Activated CD8-positive, alpha-beta memory T cell treated with anti-CD3 and anti-CD28 coated beads, Interleukin-2, amount 10 ng/mL, durations not matched to agents 7 days and 5 days (primary cell): ENCODE data around the gene KIRREL3. TPM values are rescaled to one million over a fixed set of nuclear protein-coding genes. Genes with fewer than 3 reads are reported as not detected.

Source experiments
- ATAC-seq: fragments of 150-1000 bp; cut with Tn5 transposase; one replicate; pipeline ENCODE4 v1.10.0; 2021; ENCODE audit warnings: moderate library complexity
- CTCF ChIA-PET: fragments of 350-600 bp; sonication (Branson Sonifier 250); formaldehyde crosslinking; loops from one replicate; lab custom pipeline; 2021; ENCODE audit warnings: antibody characterized with exemption; lab: Charles Lee
- DNase-seq: peaks from one replicate; pipeline ENCODE4 v3.0.0-alpha.2; 2020
- H3K27ac Mint-ChIP-seq: one replicate; pipeline ENCODE4 v1.8.0; 2021; ENCODE audit warnings: mild to moderate bottlenecking, mixed read lengths
- H3K27me3 Mint-ChIP-seq: one replicate; pipeline ENCODE4 v1.8.0; 2021; ENCODE audit warnings: mixed read lengths
- H3K36me3 Mint-ChIP-seq: one replicate; pipeline ENCODE4 v1.8.0; 2021; ENCODE audit warnings: mild to moderate bottlenecking, mixed read lengths
- H3K4me1 Mint-ChIP-seq: one replicate; pipeline ENCODE4 v1.8.0; 2021; ENCODE audit warnings: mixed read lengths
- H3K4me3 Mint-ChIP-seq: one replicate; pipeline ENCODE4 v1.8.0; 2021; ENCODE audit warnings: mild to moderate bottlenecking, moderate library complexity, mixed read lengths
- H3K9me3 Mint-ChIP-seq: one replicate; pipeline ENCODE4 v1.8.0; 2022; ENCODE audit warnings: low read depth, mixed read lengths
- total RNA-seq, 2 experiments: library from RNA; stranded (reverse); gene quantifications; one replicate each; pipeline ENCODE4 v1.2.3, GENCODE V29; 2021

The KIRREL3 gene
- total RNA-seq, 2 experiments from 2014 or later, result not detected

- no peak for ATAC-seq
- Mint-ChIP-seq H3K4me3 (no peak overlapping the region), H3K27me3 (peaks cover 21% of the 10 kb centered on the region), H3K4me1 (no peaks in the 10 kb centered on the region), H3K9me3 (no peaks in the 10 kb centered on the region), H3K27ac (no peak overlapping the region), H3K36me3 (no peaks in the 10 kb centered on the region)
- CTCF ChIA-PET, result interaction anchor here (1.5 kb wide), 1 partner anchor 17 kb away, joined by 6 read pairs; no protein-coding TSS in a partner anchor
- no peak for DNase-seq
Measured at GRCh38 chr11:126497581-126498122, 502.9 kb downstream of the KIRREL3 start.

DNA sequence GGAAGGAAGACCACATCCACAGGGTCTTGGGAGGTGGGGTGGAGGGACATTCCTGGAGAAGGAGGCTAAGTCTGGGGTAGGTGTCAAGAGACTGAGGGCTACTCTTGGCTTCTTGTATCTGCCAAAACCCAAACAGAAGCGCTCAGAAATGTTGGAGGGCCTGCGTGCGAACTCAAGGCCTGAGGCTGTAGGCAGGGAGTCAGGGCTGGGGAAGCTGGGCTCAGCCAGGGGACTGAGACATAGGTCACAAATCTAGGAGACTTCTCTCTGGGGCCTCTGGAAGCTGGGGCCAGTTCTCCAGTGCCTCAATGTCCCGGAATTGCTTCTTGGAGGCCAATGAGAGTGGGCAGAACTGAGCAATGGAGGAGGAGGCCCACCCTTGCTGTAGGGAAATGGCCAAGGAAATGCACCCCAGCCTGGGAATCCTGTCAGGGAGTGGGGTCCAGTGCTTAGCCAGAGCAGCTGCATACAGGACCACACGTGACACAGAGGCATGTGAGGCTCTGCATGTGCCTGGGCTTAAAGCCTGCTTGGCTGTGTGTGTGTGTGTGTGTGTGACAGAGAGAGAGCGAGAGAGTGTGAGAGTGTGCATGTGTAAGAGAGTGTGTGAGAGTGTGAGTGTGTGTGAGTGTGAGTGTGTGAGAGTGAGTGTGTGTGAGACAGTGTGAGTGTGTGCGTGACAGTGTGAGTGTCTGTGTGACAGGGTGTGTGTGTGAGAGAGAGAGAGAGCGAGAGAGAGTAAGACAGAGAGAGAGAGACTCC lies 503.8 kb downstream of the KIRREL3 start:
- CTCF ChIA-PET, result interaction anchor here (1.5 kb wide), 1 partner anchor 16 kb away, joined by 6 read pairs; no protein-coding TSS in a partner anchor
- Mint-ChIP-seq H3K27ac (no peak overlapping the region), H3K4me1 (no peaks in the 10 kb centered on the region), H3K27me3 (peaks cover 14% of the 10 kb centered on the region), H3K9me3 (no peaks in the 10 kb centered on the region), H3K4me3 (no peak overlapping the region), H3K36me3 (no peaks in the 10 kb centered on the region)
- no peak for ATAC-seq
- no peak for DNase-seq

- no peaks in the 10 kb centered on the region for H3K36me3 Mint-ChIP-seq
- H3K9me3 Mint-ChIP-seq, result no peaks in the 10 kb centered on the region
- no peak overlapping the region for H3K27ac Mint-ChIP-seq
- CTCF ChIA-PET, result no interaction called here
- DNase-seq (no peak), ATAC-seq (no peak)
- no peaks in the 10 kb centered on the region for H3K4me1 Mint-ChIP-seq
- peaks cover 9% of the 10 kb centered on the region for H3K27me3 Mint-ChIP-seq
- H3K4me3 Mint-ChIP-seq, result no peak overlapping the region
Measured at GRCh38 chr11:126495281-126496220, 505.0 kb downstream of the KIRREL3 start.

GRCh38 chr11:126494831-126495230 lies 505.7 kb downstream of the KIRREL3 start:
- no peaks in the 10 kb centered on the region for H3K9me3 Mint-ChIP-seq
- H3K4me3 Mint-ChIP-seq, result no peak overlapping the region
- CTCF ChIA-PET, result no interaction called here
- H3K36me3 Mint-ChIP-seq, result no peaks in the 10 kb centered on the region
- no peak for DNase-seq
- no peak for ATAC-seq
- H3K27ac Mint-ChIP-seq, result no peak overlapping the region
- no peaks in the 10 kb centered on the region for H3K4me1 Mint-ChIP-seq
- peaks cover 6% of the 10 kb centered on the region for H3K27me3 Mint-ChIP-seq

DNA sequence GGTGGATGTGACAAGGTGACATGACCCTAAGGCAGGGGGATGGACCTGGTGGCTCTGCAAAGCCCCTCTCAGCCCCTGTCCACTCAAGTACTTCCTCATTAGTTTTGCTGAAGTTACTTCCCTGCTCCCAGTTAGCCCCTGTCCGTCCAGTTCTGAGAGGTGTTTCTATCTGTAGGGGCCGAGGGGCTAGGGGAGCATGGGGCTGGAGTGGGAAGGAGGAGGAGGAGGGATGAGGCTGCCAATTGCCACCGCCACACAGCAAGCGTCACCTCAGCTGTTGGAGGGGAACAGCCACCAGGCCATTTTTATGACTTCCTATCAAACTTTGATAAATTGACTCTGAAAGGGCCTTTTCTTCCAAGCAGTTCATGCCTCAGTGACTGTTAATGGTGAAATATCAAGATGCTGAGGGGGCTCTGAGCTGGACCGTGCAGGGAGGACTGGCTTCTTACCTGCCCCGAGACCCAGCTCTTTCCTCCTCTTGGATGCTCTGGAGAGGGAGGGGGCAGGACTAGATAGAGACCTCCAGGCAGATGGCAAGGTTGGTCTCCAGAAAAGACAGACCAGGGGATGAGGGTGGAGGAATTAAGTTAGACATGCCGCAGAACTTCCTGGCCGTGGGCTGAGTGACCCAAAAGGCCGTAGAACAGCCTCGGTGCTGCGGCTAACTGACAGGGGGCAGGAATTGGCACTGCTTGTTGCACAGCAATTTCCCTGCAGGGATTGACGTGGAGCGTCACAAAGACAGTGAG lies 508.1 kb downstream of the KIRREL3 start:
- CTCF ChIA-PET, result interaction anchor here (2.8 kb wide), 1 partner anchor 12 kb away, joined by 9 read pairs; no protein-coding TSS in a partner anchor
- DNase-seq (no peak), ATAC-seq (no peak)
- Mint-ChIP-seq H3K9me3 (no peaks in the 10 kb centered on the region), H3K27me3 (no peaks in the 10 kb centered on the region), H3K4me3 (no peak overlapping the region), H3K36me3 (no peaks in the 10 kb centered on the region), H3K27ac (no peak overlapping the region), H3K4me1 (no peaks in the 10 kb centered on the region)

DNA sequence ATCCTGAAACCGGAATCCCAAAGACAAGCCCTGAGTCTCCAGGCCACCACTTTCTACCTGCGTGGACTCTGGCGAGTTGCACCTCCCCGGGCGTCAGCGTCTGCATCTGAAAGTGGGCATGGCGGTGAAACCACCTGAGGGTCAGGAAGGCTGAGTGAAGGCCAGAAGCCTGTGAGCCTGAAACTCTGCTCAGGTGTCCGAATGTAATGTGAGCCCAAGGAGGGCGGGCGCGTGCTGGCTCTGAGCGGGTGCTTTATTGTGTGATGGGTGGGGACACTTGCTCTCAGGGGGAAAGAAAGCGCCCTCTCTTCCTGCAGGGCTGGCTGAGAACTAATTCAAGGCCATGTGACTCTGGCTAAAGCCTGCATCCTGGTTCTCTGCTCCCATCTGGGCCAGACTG lies 509.5 kb downstream of the KIRREL3 start:
- no peak overlapping the region for H3K4me3 Mint-ChIP-seq
- no peaks in the 10 kb centered on the region for H3K9me3 Mint-ChIP-seq
- CTCF ChIA-PET, result interaction anchor here (2.8 kb wide), 1 partner anchor 11 kb away, joined by 9 read pairs; no protein-coding TSS in a partner anchor
- no peaks in the 10 kb centered on the region for H3K36me3 Mint-ChIP-seq
- H3K4me1 Mint-ChIP-seq, result no peaks in the 10 kb centered on the region
- DNase-seq, result no peak
- H3K27ac Mint-ChIP-seq, result no peak overlapping the region
- no peak for ATAC-seq
- peaks cover 3% of the 10 kb centered on the region for H3K27me3 Mint-ChIP-seq

DNA sequence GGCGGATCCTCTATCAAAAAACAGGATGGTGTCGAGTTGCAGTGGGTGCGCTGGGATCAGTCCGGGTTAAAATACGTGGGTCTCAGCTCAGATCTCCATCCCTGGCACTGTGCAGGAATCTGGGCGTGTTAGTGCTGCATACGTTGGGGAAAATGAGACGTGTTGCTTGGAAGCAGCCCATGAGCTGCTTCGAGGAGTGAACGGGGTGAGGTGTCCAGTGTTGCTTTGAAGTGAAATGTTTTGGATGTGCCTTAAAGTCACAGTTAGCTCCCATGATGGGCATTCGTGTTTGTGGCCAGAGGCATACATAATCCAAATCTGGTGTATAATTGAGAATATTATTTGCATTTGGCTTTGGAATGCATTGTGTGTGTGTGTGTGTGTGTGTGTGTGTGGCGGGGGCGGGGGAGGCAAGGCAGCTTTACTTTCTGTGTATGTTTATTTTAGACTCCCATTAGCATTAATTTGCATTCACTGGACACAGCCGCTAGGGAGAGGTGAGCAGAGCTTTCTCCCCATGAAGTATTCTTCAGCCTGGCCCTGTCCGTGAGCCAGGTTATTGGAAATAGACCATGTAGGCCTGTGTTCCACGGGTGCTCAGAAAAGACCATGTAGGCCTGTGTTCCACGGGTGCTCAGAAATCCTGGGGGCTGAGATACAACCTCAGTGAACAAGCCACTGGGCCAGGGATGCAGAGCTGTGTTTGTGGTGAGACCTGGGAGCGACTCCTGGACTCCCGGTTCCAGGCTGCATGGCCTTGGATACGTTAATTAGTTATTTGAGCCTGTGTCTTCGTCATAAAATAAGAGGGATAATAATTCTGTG lies 510.5 kb downstream of the KIRREL3 start:
- Mint-ChIP-seq H3K36me3 (no peaks in the 10 kb centered on the region), H3K4me3 (no peak overlapping the region), H3K4me1 (no peaks in the 10 kb centered on the region), H3K27ac (no peak overlapping the region), H3K27me3 (peaks cover 3% of the 10 kb centered on the region), H3K9me3 (no peaks in the 10 kb centered on the region)
- CTCF ChIA-PET, result interaction anchor here (2.4 kb wide), 1 partner anchor 10 kb away, joined by 11 read pairs; no protein-coding TSS in a partner anchor
- DNase-seq, result no peak
- no peak for ATAC-seq

DNA sequence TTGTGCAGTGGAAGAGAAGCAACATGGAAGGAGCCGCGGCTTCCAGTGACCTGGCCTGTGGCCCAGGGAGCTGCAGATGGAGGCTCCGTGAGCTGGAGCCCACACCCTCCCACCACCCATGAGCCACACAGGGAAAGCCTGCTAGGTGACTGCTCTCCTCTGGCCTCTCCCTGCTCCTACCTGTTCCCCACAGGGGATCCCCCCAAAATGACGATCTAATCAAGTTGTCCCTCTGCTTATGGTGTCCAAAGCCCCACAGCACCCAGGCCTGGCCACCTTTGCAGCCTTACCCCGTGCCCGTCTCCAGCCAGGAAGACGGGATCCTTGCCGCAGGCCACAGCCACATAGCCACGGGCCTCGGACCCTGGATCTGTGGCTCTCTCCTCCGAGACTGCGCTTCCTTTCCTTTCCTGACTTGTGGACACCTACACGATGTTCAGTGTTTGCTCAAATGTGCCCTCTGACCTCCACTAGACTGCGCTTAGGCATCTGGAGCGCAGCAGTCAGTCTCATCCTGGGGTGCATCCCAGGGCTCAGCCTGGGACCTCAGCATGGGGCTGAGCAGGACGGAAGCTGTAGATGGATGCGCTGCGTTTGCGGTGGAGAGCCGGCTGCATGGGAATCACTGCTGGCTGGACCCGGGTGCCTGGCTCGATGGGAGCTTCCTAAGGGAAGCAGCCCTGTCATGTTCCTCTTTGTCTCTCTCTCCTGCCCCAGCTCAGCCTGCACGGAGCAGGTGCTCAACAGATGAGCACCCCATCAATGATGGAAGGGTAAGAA lies 511.8 kb downstream of the KIRREL3 start:
- Mint-ChIP-seq H3K27me3 (peaks cover 3% of the 10 kb centered on the region), H3K36me3 (no peaks in the 10 kb centered on the region), H3K9me3 (no peaks in the 10 kb centered on the region), H3K4me3 (no peak overlapping the region), H3K4me1 (no peaks in the 10 kb centered on the region), H3K27ac (no peak overlapping the region)
- ATAC-seq (no peak), DNase-seq (no peak)
- CTCF ChIA-PET, result interaction anchor here (0.5 to 2.4 kb wide), 2 partner anchors 8 to 1245 kb away, joined by 3 to 11 read pairs; no protein-coding TSS in a partner anchor

DNA sequence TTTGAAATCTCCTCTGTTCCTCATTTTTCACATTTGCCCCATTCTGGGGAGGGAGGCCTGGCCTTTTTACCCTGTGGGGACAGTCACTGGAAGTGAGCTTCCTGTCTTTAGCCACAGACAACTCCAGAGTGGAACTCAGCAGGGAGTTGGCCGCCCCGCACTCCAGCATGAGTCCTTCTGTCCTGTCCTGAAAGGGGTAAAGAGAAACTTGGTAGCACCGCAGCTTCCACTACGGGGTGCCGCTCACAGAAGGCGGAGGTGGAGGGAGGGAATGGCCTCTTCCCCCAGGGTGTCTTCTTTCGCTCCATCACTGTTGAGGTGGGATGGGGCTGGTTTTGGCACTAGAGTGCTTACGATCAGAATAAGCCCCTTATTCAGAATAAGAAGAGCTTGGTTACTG lies 512.9 kb downstream of the KIRREL3 start:
- DNase-seq, result no peak
- Mint-ChIP-seq H3K4me1 (no peaks in the 10 kb centered on the region), H3K27ac (no peak overlapping the region), H3K36me3 (no peaks in the 10 kb centered on the region), H3K4me3 (no peak overlapping the region), H3K9me3 (no peaks in the 10 kb centered on the region), H3K27me3 (peaks cover 3% of the 10 kb centered on the region)
- CTCF ChIA-PET, result interaction anchor here (2.4 kb wide), 1 partner anchor 46 kb away, joined by 10 read pairs; no protein-coding TSS in a partner anchor
- ATAC-seq, result no peak

DNA sequence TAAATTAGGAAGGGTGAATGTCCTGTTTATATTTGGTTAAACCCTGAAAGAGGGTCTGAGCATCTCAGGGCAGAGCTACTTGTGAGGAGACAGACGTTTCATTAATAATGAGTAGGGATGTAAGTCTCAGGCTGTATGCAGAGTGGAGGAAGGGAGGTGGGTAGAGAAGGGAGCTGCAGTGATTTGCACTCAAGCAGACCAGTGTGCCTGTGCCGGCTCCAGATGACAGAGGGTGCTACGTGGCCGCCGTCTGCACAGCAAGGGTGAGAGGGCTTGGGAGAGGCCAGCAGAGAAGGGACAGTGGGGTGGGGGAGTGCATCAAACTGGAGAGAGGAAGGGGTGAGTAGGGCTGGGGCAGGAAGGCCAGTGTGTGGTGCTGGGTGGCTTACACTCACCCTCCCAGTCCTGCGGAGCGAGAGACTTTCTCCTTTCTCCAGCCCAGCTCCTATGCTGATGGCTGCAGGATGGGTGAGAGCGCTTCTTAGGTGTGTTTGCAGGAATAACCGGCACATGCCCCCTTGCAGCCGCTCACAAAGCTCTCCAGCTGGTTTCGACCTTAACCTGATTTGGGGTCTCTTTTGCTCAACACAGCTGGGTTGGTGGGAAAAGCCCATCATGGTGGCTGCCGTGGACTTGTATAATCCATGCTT lies 514.5 kb downstream of the KIRREL3 start:
- ATAC-seq (no peak), DNase-seq (no peak)
- Mint-ChIP-seq H3K4me1 (no peaks in the 10 kb centered on the region), H3K4me3 (no peak overlapping the region), H3K36me3 (no peaks in the 10 kb centered on the region), H3K27ac (no peak overlapping the region), H3K9me3 (no peaks in the 10 kb centered on the region), H3K27me3 (peaks cover 3% of the 10 kb centered on the region)
- CTCF ChIA-PET, result interaction anchor here (1.7 to 2.4 kb wide), 2 partner anchors 45 to 177 kb away, joined by 7 to 10 read pairs; no protein-coding TSS in a partner anchor
